GM21423 (cell line): ENCODE results near the gene SRPX.
A peak's percentile ranks its signal among the peaks of the same experiment; 100 is the strongest.

Experiments used
- ATAC-seq: cut with Tn5 transposase; IDR thresholded peaks from one replicate; pipeline ENCODE4 v1.9.1; 2021; ENCODE audit warnings: mild to moderate bottlenecking, moderate library complexity; ENCODE audit not compliant: unreplicated experiment

Gene SRPX

GRCh38 chrX:38142610-38143009 is 78.1 kb downstream of the SRPX start:
- no peak for ATAC-seq

DNA sequence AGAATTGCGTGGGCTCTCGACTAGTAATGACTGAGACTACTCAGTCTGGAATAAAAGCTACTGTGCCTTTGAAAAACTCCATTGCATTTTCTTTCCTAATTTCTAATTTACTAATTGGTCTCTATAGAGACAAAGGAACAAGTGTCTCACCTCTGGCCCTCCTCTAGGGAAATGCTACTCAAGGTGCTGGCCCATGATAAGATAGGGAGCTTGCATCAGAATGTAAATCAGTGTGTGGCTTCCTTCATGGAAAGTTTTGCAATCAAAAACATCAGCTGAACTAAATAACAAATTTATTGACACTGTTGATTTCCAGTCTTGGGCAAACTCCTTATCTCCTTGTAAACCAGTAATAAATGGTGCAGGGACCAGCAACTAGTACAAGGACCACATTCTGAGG is 81.8 kb downstream of the SRPX start:
- no peak for ATAC-seq

DNA sequence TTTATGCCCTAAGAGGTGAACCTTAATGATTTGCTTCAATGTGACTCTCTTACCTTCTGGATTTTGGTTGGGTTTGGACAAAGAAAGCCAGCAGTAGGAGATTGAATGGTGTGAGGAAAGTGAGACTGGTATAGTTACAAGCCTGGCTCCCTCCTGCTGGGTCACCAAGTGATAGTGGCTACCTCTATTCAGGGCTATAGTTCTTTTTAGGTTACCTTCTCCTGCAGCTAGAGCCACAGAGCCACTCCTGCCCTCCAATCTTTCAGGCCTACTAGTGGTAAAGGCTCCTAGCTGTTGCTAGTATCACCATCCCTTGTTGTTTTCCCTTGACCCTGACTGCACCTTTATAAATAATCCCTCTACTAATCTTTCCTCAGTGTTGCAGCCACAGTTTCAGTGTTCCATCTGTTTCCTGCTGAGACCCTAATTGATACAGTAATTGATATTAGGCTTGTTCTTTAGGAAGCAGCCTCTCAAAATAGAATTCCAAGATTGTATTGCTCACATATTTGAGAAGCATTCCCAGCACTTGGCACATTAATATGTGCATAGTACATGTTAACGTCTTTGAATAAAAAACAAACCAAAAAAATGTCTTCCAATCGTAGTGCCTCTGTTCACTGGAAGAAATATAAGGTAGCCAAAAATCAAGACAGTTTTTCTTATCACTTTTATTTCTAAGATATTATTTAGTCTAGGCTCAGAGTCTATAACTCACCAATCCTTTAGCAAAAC is 82.3 kb downstream of the SRPX start:
- no peak for ATAC-seq

GRCh38 chrX:38129366-38129765 is 91.3 kb downstream of the SRPX start:
- no peak for ATAC-seq

DNA sequence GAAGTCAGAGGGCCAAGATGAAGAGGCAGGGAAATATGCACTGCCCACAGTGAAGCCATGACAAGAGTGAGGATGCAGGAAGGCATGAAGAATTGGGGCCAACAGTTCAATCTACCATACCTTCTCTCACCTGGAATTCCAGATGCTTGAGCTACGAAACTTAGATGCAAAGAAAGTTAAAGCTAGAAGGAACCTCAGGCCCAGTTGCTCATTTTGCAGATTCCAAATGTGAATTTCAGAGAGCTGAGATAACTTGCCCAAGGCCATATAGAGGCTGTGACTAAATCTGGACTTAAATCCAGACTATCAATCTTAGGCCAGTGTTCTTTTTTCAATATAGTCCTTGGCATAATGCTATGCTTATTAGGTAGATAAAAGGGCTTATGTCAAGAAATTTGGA is 92.7 kb downstream of the SRPX start:
- no peak for ATAC-seq

- ATAC-seq, result no peak
Observed at GRCh38 chrX:38126179-38126578, 94.5 kb downstream of the SRPX start.

DNA sequence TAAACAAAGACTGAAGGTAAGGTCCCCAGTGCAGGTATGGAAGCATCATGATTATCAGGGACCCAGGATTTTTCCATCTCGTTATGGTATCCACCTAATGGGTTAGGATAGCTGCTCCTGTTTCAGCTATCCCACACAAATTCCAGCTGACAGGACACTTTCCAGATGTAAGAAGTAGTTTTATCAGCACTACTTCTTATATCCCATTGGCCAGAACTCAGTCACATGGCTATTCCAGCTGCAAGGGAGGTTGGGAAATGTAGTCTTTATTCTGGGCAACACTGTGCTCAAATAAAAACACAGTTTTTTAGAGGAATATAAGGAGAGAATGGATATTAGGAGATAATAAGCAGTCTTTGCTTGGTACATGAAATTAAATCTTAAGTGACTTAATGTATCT is 96.7 kb downstream of the SRPX start:
- no peak for ATAC-seq

- ATAC-seq, result no peak
Observed at GRCh38 chrX:38117485-38117884, 103.2 kb downstream of the SRPX start.

- no peak for ATAC-seq
Observed at GRCh38 chrX:38116706-38117105, 104.0 kb downstream of the SRPX start.

DNA sequence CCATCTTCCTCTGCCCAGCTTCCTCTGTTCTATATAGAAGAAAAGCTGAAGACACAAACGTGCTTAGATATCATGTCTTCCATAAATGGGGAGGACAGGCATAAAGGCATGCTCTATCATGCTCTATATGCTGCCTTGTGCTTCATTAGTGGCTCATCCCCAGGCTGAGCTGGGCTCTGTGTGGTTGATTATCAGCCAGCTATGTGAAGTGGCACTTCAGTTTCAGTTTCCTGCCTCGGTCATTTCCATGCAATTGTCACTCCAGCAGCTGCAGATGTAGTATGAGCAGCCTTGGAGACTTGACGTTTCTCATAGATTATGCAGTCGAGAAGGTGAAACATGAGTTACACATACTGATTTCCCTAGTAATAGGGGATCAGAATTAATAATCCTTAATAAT is 108.1 kb downstream of the SRPX start:
- ATAC-seq, result peak; percentile 72

DNA sequence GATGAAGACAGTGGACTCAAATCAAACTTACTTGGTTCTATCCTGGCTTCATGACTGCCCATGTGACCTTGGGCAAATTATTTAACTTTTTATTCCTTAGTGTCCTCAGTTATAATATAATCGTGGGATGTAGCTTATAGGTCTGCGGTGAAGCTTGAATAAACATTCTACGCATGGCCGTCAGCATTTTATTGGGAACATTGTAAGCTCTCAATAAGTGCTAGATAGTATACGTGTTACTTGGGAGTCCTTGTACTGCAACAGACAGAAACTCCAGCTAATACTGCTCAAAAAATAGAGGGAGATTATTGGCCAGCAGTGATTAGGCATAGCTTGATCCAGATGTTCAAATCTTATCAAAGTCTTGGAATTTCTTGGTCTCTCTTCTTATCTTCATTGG is 109.5 kb downstream of the SRPX start:
- ATAC-seq, result no peak

GRCh38 chrX:38110231-38110630 is 110.4 kb downstream of the SRPX start:
- no peak for ATAC-seq

GRCh38 chrX:38109042-38109898 is 111.4 kb downstream of the SRPX start:
- ATAC-seq, result no peak

DNA sequence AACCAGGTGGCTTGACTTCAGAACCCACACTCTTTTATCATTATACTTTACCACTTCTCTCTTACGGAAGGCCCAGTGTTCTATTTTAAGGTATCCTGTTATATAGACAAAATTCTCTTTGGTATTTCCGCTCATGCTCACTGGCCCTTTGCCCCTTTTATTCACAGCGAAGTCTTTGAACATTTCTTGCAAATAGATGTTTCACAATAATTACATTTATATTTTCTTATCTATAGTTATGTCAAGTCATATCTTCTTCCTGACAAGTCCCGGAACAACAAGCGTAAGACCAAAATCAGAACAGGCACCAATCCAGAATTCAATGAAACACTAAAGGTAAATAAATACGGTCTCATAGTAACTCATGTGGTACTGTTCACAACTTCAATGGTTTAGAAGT is 112.3 kb downstream of the SRPX start:
- ATAC-seq, result no peak

- no peak for ATAC-seq
Observed at GRCh38 chrX:38106991-38107655, 113.5 kb downstream of the SRPX start.

- ATAC-seq, result no peak
Observed at GRCh38 chrX:38105216-38105725, 115.4 kb downstream of the SRPX start.

- ATAC-seq, result peak; percentile 87
Observed at GRCh38 chrX:38103857-38104812, 116.5 kb downstream of the SRPX start.

- no peak for ATAC-seq
Observed at GRCh38 chrX:38102875-38103274, 117.8 kb downstream of the SRPX start.

DNA sequence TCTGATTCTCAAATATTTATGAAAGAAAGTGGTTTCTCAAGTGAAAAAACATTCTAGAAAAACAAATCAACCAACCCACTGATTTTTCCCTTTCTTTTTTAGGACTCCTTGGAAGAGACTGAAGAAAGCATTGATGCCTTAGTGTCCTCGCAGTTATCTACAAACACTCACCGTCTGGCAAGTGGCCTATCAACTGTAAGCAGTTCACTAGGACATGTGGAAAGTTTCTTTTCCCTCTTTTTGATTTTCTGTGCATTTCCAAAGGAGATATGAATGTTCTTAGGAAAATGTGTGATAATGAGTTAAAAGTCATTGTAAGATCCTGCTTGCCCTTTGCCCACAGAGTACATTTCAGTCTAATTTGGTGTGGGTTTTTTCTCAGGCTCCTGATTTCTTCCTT is 118.4 kb downstream of the SRPX start:
- ATAC-seq, result no peak

DNA sequence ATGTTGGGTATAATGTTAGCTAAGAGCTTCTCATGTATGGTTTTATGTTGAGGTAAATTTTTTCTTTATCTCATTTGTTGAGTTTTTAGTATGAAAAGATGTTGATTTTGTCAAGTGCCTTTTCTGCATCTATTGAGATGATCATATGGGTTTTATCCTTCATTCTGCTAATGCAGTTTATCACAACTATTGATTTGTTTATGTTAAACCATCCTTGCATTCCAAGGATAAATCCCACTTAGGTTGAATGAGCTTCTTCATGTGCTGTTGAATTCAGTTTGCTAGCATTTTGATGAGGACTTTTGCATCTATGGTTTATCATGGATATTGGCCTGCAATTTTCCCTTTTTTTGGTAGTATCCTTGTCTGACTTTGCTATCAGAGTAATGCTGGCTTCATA is 121.0 kb downstream of the SRPX start:
- ATAC-seq, result no peak
